HG02571 (cell line): ENCODE measurements around the gene MRPL44.
"Not testable (repeated sequence)": the region's sequence is repeated elsewhere in the genome, so short reads cannot be mapped to it uniquely, and the experiment has no call there.

ENCODE experiments used
- ATAC-seq: cut with Tn5 transposase; IDR thresholded peaks from one replicate; pipeline ENCODE4 v1.9.1; 2021; ENCODE audit warnings: mild to moderate bottlenecking, moderate library complexity; ENCODE audit not compliant: unreplicated experiment

MRPL44 gene

GRCh38 chr2:224000662-224001061 is 43.4 kb downstream of the MRPL44 start:
- not testable (repeated sequence) for ATAC-seq

GRCh38 chr2:224004105-224004695 is 46.9 kb downstream of the MRPL44 start:
- no peak for ATAC-seq

GRCh38 chr2:224008702-224009261 is 51.5 kb downstream of the MRPL44 start:
- no peak for ATAC-seq

- ATAC-seq: no peak
Observed at GRCh38 chr2:224009605-224010315, 52.5 kb downstream of the MRPL44 start.

GRCh38 chr2:224011837-224012236 is 54.6 kb downstream of the MRPL44 start:
- ATAC-seq: no peak

GRCh38 chr2:224014336-224014735 is 57.1 kb downstream of the MRPL44 start:
- no peak for ATAC-seq

- no peak for ATAC-seq
Observed at GRCh38 chr2:224016963-224017362, 59.7 kb downstream of the MRPL44 start.
